GM12878 (cell line): ENCODE results near the gene POLDIP3.

Experiments used
- EP300 ChIP-seq, 2 experiments: fragments of 150-350 bp in 1 of 2; IDR thresholded peaks; 2 replicates each; pipeline ENCODE4 v1.6.1; 2011 to 2012; ENCODE audit warnings: low read depth in 2 of 2, low read length in 2 of 2, borderline replicate concordance in 1 of 2, improper control_type of control experiment in 1 of 2, inconsistent platforms in 1 of 2; ENCODE audit not compliant: control insufficient read depth in 1 of 2
- FOXM1 ChIP-seq: IDR thresholded peaks from 2 replicates; pipeline ENCODE4 v1.6.1; 2012; ENCODE audit warnings: low read depth, mild to moderate bottlenecking, inconsistent platforms, low read length, moderate library complexity
- JUNB ChIP-seq: IDR thresholded peaks from 2 replicates; pipeline ENCODE4 v1.6.1; 2016; ENCODE audit warnings: antibody characterized with exemption, mild to moderate bottlenecking
- NBN ChIP-seq: fragments of 450-650 bp; IDR thresholded peaks from 2 replicates; pipeline ENCODE4 v1.6.1; 2016
- RELA ChIP-seq: fragments of 450-650 bp; IDR thresholded peaks from 2 replicates; pipeline ENCODE4 v1.8.0; 2014; ENCODE audit warnings: borderline replicate concordance; ENCODE audit not compliant: partially characterized antibody
- SMAD1 ChIP-seq: fragments of 450-650 bp; IDR thresholded peaks from 2 replicates; pipeline ENCODE4 v1.6.1; 2018; ENCODE audit warnings: mild to moderate bottlenecking, low read depth; ENCODE audit not compliant: partially characterized antibody
- SMC3 ChIP-seq: IDR thresholded peaks from 2 replicates; pipeline ENCODE4 v1.6.1; 2011; ENCODE audit warnings: low read length, improper control_type of control experiment, borderline replicate concordance
- SREBF1 ChIP-seq: IDR thresholded peaks from 2 replicates; pipeline ENCODE4 v1.6.1; 2012; ENCODE audit warnings: mild to moderate bottlenecking, low read length
- ZNF274 ChIP-seq: IDR thresholded peaks from one replicate; pipeline ENCODE4 v1.8.0; 2011; ENCODE audit not compliant: insufficient read length, insufficient read depth
- TF ChIP-seq, protein P1 (sequence below), 3 experiments: IDR thresholded peaks in 2 of 3; conservative IDR thresholded peaks in 1 of 3; 2 replicates each; pipeline ENCODE4 v1.5.1; 2011; ENCODE audit warnings: low read depth in 3 of 3, low read length in 3 of 3, mild to moderate bottlenecking in 3 of 3, control low read depth in 2 of 3, moderate library complexity in 2 of 3, inconsistent platforms in 1 of 3, mixed read lengths in 1 of 3; ENCODE audit not compliant: control insufficient read depth in 2 of 3, insufficient read depth in 1 of 3; ENCODE audit errors: extremely low read depth in 1 of 3
- TF ChIP-seq, protein P2 (sequence below): IDR thresholded peaks from 2 replicates; pipeline ENCODE4 v1.6.1; 2011; ENCODE audit warnings: mild to moderate bottlenecking, low read depth, low read length, moderate library complexity; ENCODE audit not compliant: insufficient replicate concordance
- TF ChIP-seq, protein P3 (sequence below): fragments of 450-650 bp; formaldehyde crosslinking; IDR thresholded peaks from 2 replicates; pipeline ENCODE4 v1.5.0; 2022; ENCODE audit warnings: mild to moderate bottlenecking, missing genetic modification characterization

DNA sequence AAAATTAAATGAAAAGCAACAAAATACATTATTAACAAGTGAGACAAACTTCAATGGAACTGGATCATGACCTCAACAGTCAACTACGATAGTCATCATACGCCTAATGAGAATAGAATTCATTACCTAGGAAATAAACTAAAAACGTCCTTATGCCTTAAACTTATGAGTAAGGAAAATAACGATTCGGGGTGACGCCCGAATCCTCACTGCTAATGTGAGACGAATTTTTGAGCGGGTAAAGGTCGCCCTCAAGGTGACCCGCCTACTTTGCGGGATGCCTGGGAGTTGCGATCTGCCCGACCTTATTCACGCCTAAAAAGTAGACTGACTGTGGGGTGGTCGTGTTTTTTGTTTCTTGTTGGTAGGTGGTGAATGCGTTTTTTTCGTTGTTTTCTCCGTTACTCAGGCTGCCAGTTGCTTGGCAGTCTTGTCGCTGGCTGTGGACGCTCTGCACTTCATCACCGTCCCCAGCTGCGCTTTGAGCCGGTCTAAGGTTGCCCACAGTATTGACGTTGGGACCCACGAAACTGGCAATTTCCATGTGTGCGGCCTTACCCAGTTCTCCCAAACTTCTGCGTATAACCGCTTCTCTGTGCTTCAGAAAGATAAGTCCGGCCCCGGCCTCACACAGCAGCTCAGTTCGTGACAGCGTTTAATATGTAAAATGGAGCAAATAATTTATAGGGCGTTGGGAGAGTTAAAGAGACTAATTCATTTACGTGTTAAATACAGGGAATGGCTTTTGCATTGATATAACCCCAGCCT is 593 bp upstream of the POLDIP3 start:
- TF ChIP-seq, protein P1, sequence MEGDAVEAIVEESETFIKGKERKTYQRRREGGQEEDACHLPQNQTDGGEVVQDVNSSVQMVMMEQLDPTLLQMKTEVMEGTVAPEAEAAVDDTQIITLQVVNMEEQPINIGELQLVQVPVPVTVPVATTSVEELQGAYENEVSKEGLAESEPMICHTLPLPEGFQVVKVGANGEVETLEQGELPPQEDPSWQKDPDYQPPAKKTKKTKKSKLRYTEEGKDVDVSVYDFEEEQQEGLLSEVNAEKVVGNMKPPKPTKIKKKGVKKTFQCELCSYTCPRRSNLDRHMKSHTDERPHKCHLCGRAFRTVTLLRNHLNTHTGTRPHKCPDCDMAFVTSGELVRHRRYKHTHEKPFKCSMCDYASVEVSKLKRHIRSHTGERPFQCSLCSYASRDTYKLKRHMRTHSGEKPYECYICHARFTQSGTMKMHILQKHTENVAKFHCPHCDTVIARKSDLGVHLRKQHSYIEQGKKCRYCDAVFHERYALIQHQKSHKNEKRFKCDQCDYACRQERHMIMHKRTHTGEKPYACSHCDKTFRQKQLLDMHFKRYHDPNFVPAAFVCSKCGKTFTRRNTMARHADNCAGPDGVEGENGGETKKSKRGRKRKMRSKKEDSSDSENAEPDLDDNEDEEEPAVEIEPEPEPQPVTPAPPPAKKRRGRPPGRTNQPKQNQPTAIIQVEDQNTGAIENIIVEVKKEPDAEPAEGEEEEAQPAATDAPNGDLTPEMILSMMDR (IDR thresholded peaks at IDR 0.05 in 2 of 3, conservative IDR thresholded peaks at IDR 0.05 in 1 of 3; ENCODE audit: control insufficient read depth in 2 of 3, extremely low read depth in 1 of 3, insufficient read depth in 1 of 3, low read depth in 3 of 3, low read length in 3 of 3) = no peak; a peak in 1 of 6 replicates
- TF ChIP-seq JUNB (peak; percentile 84), RELA (peak; percentile 46), SREBF1 (no peak), ZNF274 (no peak), FOXM1 (peak; percentile 97), SMC3 (no peak), NBN (peak; percentile 99), SMAD1 (peak; percentile 100), EP300 (IDR thresholded peaks at IDR 0.05; ENCODE audit: borderline replicate concordance in 1 of 2, control insufficient read depth in 1 of 2, low read depth in 2 of 2, low read length in 2 of 2) (peak in 1 of 2 experiments; percentile 59; a peak in 2 of 4 replicates)
- TF ChIP-seq, protein P2, sequence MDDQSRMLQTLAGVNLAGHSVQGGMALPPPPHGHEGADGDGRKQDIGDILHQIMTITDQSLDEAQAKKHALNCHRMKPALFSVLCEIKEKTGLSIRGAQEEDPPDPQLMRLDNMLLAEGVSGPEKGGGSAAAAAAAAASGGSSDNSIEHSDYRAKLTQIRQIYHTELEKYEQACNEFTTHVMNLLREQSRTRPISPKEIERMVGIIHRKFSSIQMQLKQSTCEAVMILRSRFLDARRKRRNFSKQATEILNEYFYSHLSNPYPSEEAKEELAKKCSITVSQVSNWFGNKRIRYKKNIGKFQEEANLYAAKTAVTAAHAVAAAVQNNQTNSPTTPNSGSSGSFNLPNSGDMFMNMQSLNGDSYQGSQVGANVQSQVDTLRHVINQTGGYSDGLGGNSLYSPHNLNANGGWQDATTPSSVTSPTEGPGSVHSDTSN = peak; percentile 88
- TF ChIP-seq, protein P3, sequence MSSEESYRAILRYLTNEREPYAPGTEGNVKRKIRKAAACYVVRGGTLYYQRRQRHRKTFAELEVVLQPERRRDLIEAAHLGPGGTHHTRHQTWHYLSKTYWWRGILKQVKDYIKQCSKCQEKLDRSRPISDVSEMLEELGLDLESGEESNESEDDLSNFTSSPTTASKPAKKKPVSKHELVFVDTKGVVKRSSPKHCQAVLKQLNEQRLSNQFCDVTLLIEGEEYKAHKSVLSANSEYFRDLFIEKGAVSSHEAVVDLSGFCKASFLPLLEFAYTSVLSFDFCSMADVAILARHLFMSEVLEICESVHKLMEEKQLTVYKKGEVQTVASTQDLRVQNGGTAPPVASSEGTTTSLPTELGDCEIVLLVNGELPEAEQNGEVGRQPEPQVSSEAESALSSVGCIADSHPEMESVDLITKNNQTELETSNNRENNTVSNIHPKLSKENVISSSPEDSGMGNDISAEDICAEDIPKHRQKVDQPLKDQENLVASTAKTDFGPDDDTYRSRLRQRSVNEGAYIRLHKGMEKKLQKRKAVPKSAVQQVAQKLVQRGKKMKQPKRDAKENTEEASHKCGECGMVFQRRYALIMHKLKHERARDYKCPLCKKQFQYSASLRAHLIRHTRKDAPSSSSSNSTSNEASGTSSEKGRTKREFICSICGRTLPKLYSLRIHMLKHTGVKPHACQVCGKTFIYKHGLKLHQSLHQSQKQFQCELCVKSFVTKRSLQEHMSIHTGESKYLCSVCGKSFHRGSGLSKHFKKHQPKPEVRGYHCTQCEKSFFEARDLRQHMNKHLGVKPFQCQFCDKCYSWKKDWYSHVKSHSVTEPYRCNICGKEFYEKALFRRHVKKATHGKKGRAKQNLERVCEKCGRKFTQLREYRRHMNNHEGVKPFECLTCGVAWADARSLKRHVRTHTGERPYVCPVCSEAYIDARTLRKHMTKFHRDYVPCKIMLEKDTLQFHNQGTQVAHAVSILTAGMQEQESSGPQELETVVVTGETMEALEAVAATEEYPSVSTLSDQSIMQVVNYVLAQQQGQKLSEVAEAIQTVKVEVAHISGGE = peak; percentile 78
